PC-3 (cell line): ENCODE measurements around the gene CDKL5. TPM values are rescaled to one million over a fixed set of nuclear protein-coding genes. Genes with fewer than 3 reads are reported as not detected.

Source experiments
- ATAC-seq: fragments of 200-7000 bp; cut with Tn5 transposase; 2 replicates; pipeline ENCODE4 v1.9.1; 2020; ENCODE audit warnings: mild to moderate bottlenecking, moderate library complexity
- BruUV-seq: library from RNA; stranded (reverse); fragments of 400-500 nt; replicated peaks from 2 replicates; lab custom pipeline; 2021; lab: Mats Ljungman, UMichigan
- CTCF ChIA-PET: fragments of 300-600 bp; sonication (Branson Sonifier 250); formaldehyde crosslinking; loops from one replicate; lab custom pipeline; 2022; ENCODE audit warnings: antibody characterized with exemption; lab: Charles Lee
- POLR2A ChIA-PET: fragments of 300-600 bp; sonication (Branson Sonifier 250); formaldehyde crosslinking; loops from one replicate; lab custom pipeline; 2022; ENCODE audit warnings: antibody characterized with exemption; ENCODE audit not compliant: unreplicated experiment; lab: Charles Lee
- DNase-seq: peaks from one replicate; pipeline ENCODE4 v3.0.0-alpha.2; 2015
- H2AFZ ChIP-seq: fragments of 300-600 bp; sonication (generic); 2 replicates; pipeline ENCODE4 v1.6.0; 2016; ENCODE audit warnings: antibody characterized with exemption, low read length
- H3F3A ChIP-seq: fragments of 300-600 bp; sonication (generic); one replicate; pipeline ENCODE4 v1.6.0; 2017; ENCODE audit warnings: antibody characterized with exemption, low read length, control low read depth, mild to moderate bottlenecking; ENCODE audit not compliant: unreplicated experiment
- H3K27ac ChIP-seq: fragments of 300-600 bp; sonication (generic); 2 replicates; pipeline ENCODE4 v1.5.1; 2016; ENCODE audit warnings: mild to moderate bottlenecking, low read length
- H3K27me3 ChIP-seq: fragments of 300-600 bp; sonication (generic); 2 replicates; pipeline ENCODE4 v1.6.1; 2016; ENCODE audit warnings: low read length, mixed read lengths
- H3K36me3 ChIP-seq: fragments of 300-600 bp; sonication (generic); 2 replicates; pipeline ENCODE4 v1.6.1; 2016; ENCODE audit warnings: low read depth, mixed run types, low read length, mixed read lengths
- H3K4me1 ChIP-seq: fragments of 300-600 bp; sonication (generic); 2 replicates; pipeline ENCODE4 v1.5.1; 2016; ENCODE audit warnings: low read length; ENCODE audit not compliant: insufficient read depth
- H3K4me2 ChIP-seq: fragments of 300-600 bp; sonication (generic); 2 replicates; pipeline ENCODE4 v1.6.0; 2016; ENCODE audit warnings: low read length
- H3K4me3 ChIP-seq: fragments of 300-600 bp; sonication (generic); 2 replicates; pipeline ENCODE4 v1.5.1; 2016; ENCODE audit warnings: mild to moderate bottlenecking, low read length, mixed read lengths
- H3K79me2 ChIP-seq: fragments of 300-600 bp; sonication (generic); 2 replicates; pipeline ENCODE4 v1.6.1; 2017; ENCODE audit warnings: low read length, mixed read lengths
- H3K9ac ChIP-seq: fragments of 300-600 bp; sonication (generic); 2 replicates; pipeline ENCODE4 v1.6.0; 2016; ENCODE audit warnings: mild to moderate bottlenecking, low read length
- H3K9me2 ChIP-seq: fragments of 300-600 bp; sonication (generic); replicated peaks from 2 replicates; pipeline ENCODE4 v1.6.1; 2016; ENCODE audit warnings: mixed run types, low read length, mixed read lengths
- H3K9me3 ChIP-seq: fragments of 300-600 bp; sonication (generic); 2 replicates; pipeline ENCODE4 v1.6.1; 2016; ENCODE audit warnings: low read length, mixed read lengths
- H4K20me1 ChIP-seq: fragments of 300-600 bp; sonication (generic); 2 replicates; pipeline ENCODE4 v1.6.1; 2016; ENCODE audit warnings: low read length, mixed read lengths
- CTCF ChIP-seq: fragments of 300-600 bp; sonication (generic); conservative IDR thresholded peaks from 2 replicates; pipeline ENCODE4 v1.5.1; 2017; ENCODE audit warnings: antibody characterized with exemption, low read depth, mild to moderate bottlenecking, low read length
- EZH2 ChIP-seq: fragments of 300-600 bp; sonication (generic); IDR thresholded peaks from one replicate; pipeline ENCODE4 v1.6.1; 2017; ENCODE audit warnings: antibody characterized with exemption, mild to moderate bottlenecking, low read length; ENCODE audit not compliant: unreplicated experiment
- intact Hi-C: fragments of 100-400 bp; cut with micrococcal nuclease; formaldehyde crosslinking; loops from 2 replicates; pipeline ENCODE4 v1.9.0; 2023
- total RNA-seq: library from RNA; depleted of rRNA; stranded (reverse); fragments of >200 nt; gene quantifications from 2 replicates; pipeline ENCODE4 v1.2.3, GENCODE V29; 2014

The CDKL5 gene
- total RNA-seq, 1 experiment from 2014 or later, result 2.9 TPM

DNA sequence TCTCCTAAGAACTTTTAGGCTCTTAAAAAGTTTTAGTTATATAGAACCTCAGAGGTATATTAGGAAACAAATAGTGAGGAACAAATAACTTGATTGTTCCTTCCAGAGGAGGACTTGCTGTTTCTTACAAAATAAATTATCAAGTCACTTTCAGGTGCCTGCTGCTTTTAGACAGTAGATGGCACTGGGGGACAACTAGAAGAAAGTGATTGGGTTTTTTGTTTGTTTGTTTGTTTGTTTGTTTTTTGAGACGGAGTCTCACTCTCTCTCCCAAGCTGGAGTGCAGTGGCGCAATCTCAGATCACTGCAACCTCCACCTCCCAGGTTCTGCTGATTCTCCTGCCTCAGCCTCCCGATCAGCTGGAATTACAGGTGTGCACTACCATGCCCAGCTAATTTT is 35.4 kb upstream of the CDKL5 start:
- no peak for TF ChIP-seq EZH2
- TF ChIP-seq CTCF, result peak; percentile 57
- H3K4me3 ChIP-seq, result no peak overlapping the region
- H3K27me3 ChIP-seq, result no peaks in the 10 kb centered on the region
- ChIA-PET CTCF (interaction anchor here (0.6 kb wide), 1 partner anchor 732 kb away, joined by 3 read pairs; no protein-coding TSS in a partner anchor), POLR2A (no interaction called here)
- no peak overlapping the region for H2AFZ ChIP-seq
- H3K9me2 ChIP-seq, result no peaks in the 10 kb centered on the region
- BruUV-seq, result no TSS peak
- H3K4me2 ChIP-seq, result peak overlapping the region; percentile 44
- no peaks in the 10 kb centered on the region for H4K20me1 ChIP-seq
- intact Hi-C loops, result loop anchor here (2.0 to 5.0 kb wide), 3 partner anchors 497 to 617 kb away; no protein-coding TSS in a partner anchor
- H3K27ac ChIP-seq, result no peak overlapping the region
- H3K36me3 ChIP-seq, result no peaks in the 10 kb centered on the region
- H3F3A ChIP-seq, result no peaks in the 10 kb centered on the region
- ATAC-seq (no peak), DNase-seq (peak; percentile 35)
- no peaks in the 10 kb centered on the region for H3K79me2 ChIP-seq
- H3K4me1 ChIP-seq, result no peaks in the 10 kb centered on the region
- H3K9me3 ChIP-seq, result no peaks in the 10 kb centered on the region
- H3K9ac ChIP-seq, result no peak overlapping the region

DNA sequence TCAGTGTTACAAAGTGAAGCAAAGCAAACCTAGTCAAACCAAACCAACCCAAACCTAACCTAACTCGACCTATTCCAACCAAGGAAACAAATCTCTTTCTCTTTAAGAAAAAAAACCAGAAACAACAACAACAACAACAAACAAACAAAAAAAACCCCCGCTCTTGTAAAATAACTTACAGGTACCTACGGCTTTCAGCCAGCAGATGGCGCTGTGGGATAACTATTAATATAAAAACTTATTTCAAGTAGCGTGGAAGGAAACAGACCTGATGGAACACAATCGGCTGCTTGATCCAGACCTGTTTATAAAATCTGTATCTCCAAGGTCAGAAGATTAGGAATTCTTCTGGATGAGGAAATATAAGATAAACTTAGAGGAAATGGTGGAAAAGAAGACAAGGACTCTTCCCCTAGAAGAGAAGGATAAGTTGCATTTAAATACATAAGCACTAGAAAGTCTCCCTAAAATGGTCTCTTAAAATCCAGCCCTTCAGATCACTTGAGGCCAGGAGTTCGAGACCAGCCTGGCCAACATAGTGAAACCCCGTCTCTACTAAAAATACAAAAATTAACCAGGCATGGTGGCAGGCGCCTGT is 34.4 kb upstream of the CDKL5 start:
- intact Hi-C loops, result loop anchor here (1.0 to 5.0 kb wide), 4 partner anchors 496 to 943 kb away; no protein-coding TSS in a partner anchor
- ATAC-seq, result peak; percentile 54; the same call in 1 of the 2 replicates
- H2AFZ ChIP-seq, result peak overlapping the region; percentile 35; the same call in 1 of the 2 replicates

More for the DNA sequence above, 34.4 kb upstream of the CDKL5 start:
- Histone ChIP-seq H3K79me2 (no peaks in the 10 kb centered on the region), H3K9ac (no peak overlapping the region), H3K9me2 (no peaks in the 10 kb centered on the region), H3K27me3 (no peaks in the 10 kb centered on the region), H4K20me1 (no peaks in the 10 kb centered on the region), H3K9me3 (no peaks in the 10 kb centered on the region), H3K27ac (no peak overlapping the region), H3K4me3 (no peak overlapping the region), H3K4me1 (no peaks in the 10 kb centered on the region), H3F3A (no peaks in the 10 kb centered on the region), H3K36me3 (no peaks in the 10 kb centered on the region), H3K4me2 (peak overlapping the region; percentile 44; the same call in 1 of the 2 replicates)
- ChIA-PET POLR2A (no interaction called here), CTCF (interaction anchor here (1.2 kb wide), 1 partner anchor 943 kb away, joined by 3 read pairs; no protein-coding TSS in a partner anchor)
- no peak for TF ChIP-seq EZH2
- TF ChIP-seq CTCF, result peak; percentile 78
- peak; percentile 67 for DNase-seq
- BruUV-seq, result no TSS peak
